Upper lobe of left lung (tissue), 6 donors: ENCODE measurements around the gene GNMT. TPM values are rescaled to one million over a fixed set of nuclear protein-coding genes. Genes with fewer than 3 reads are reported as not detected.
"Not testable (repeated sequence)": the region's sequence is repeated elsewhere in the genome, so short reads cannot be mapped to it uniquely, and the experiment has no call there.

Experiments
- ATAC-seq, 2 donors: fragments of 200-7000 bp; cut with Tn5 transposase; one replicate each; pipeline ENCODE4 v1.9.1; 2022; ENCODE audit warnings: mild to moderate bottlenecking in 2 of 2, moderate library complexity in 2 of 2; ENCODE audit not compliant: low FRiP score in 2 of 2
- DNase-seq, 2 donors: peaks; one replicate each; pipeline ENCODE4 v3.0.0-alpha.2; 2019 to 2020
- H3K27ac ChIP-seq, 4 donors: fragments of 200-600 bp; sonication (generic); one replicate each; pipeline ENCODE4 v1.5.1; 2016 to 2019
- H3K27me3 ChIP-seq, 4 donors: fragments of 200-600 bp; sonication (generic); one replicate each; pipeline ENCODE4 v1.5.1; 2017 to 2019
- H3K36me3 ChIP-seq, 4 donors: fragments of 200-600 bp; sonication (generic); one replicate each; pipeline ENCODE4 v1.5.1; 2016 to 2019
- H3K4me1 ChIP-seq, 4 donors: fragments of 200-600 bp; sonication (generic); one replicate each; pipeline ENCODE4 v1.5.1; 2018 to 2019
- H3K4me3 ChIP-seq, 4 donors: fragments of 200-600 bp; sonication (generic); one replicate each; pipeline ENCODE4 v1.5.1; 2017 to 2019; ENCODE audit warnings: mild to moderate bottlenecking in 2 of 4, moderate library complexity in 1 of 4
- H3K9me3 ChIP-seq, 4 donors: fragments of 200-600 bp; sonication (generic); one replicate each; pipeline ENCODE4 v1.5.1; 2018 to 2019
- EP300 ChIP-seq, 4 donors: sonication (generic); formaldehyde crosslinking; IDR thresholded peaks; one replicate each; pipeline ENCODE4 v1.5.1; 2017; ENCODE audit warnings: antibody characterized with exemption in 4 of 4, control low read depth in 2 of 4
- POLR2A ChIP-seq, 4 donors: fragments of 450-650 bp; IDR thresholded peaks; one replicate each; pipeline ENCODE4 v1.5.1; 2016 to 2017; ENCODE audit warnings: antibody characterized with exemption in 4 of 4, mild to moderate bottlenecking in 2 of 4
- POLR2AphosphoS5 ChIP-seq, 2 donors: sonication (generic); formaldehyde crosslinking; IDR thresholded peaks; one replicate each; pipeline ENCODE4 v1.5.1; 2017; ENCODE audit warnings: antibody characterized with exemption in 2 of 2
- WGBS, 2 donors: methylation state at CpG; one replicate each; pipeline ENCODE4 v1.1.5; 2017 to 2018; 5-methylcytosine and 5-hydroxymethylcytosine counted together
- total RNA-seq, 6 donors: library from RNA; depleted of rRNA in 4 of 6; stranded (reverse); fragments of >200 nt in 4 of 6; gene quantifications; one replicate each; pipeline versions ENCODE4 v1.1.0 to v1.2.1, GENCODE V29; 2016 to 2021
- TF ChIP-seq, protein P1 (sequence below), 6 experiments: fragments of 450-650 bp in 4 of 6; fragments of 200-600 bp in 2 of 6; sonication (generic) in 2 of 6; IDR thresholded peaks; one replicate each; pipeline ENCODE4 v1.5.1; 2016 to 2019; ENCODE audit warnings: antibody characterized with exemption in 6 of 6
- donor health status: DM: no; HTN: no; CAD: no; lungs with moderate emphysema.
- donor health status: DM: no; HTN: yes; CAD: no; lungs with severe emphysema.

The GNMT gene
- total RNA-seq, 6 donors from 2014 or later, result 1.9 to 10.5 (median 8.5) TPM; not detected in 1

DNA sequence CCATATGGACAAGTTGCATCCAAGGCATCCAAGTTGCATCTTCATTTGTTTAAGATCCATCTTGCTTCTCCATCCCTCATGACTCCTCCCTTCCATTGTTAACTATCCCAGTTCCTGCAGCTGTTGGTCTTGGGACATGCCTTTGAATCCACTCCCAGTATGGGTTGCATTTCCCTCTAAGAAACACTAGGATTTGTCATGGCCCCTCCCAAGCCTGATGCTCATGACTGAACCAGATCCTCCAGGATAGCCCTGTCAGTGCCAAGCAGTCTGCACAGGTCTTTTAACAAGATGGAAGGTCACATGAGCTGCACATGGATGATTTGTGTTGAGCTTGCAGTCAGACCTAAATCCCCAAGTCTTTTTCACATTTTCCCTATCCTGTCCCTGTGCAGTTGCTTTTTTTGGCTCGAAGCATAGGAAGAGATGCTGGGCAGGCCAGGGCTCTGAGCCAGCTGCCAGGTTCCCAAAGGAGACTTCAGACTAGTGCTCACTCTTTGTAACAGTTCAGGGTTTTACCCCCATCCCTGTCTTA is 28.0 kb downstream of the GNMT start:
- ATAC-seq, result no peak
- no peak overlapping the region for H3K27ac ChIP-seq
- DNase-seq, result no peak
- TF ChIP-seq EP300 (IDR thresholded peaks at IDR 0.05) (no peak), POLR2A (IDR thresholded peaks at IDR 0.05) (no peak), POLR2AphosphoS5 (IDR thresholded peaks at IDR 0.05) (no peak)
- peaks cover 3 to 19% (median 12%) of the 10 kb centered on the region in 4 donors for H3K36me3 ChIP-seq
- 69 to 75% methylated on average over 1 of the region's 1 CpG for WGBS, 2 donors
- no peaks in the 10 kb centered on the region for H3K9me3 ChIP-seq
- peaks cover 29 to 45% (median 41%) of the 10 kb centered on the region in 4 donors for H3K4me1 ChIP-seq
- no peaks in the 10 kb centered on the region for H3K27me3 ChIP-seq
- H3K4me3 ChIP-seq, result no peak overlapping the region

DNA sequence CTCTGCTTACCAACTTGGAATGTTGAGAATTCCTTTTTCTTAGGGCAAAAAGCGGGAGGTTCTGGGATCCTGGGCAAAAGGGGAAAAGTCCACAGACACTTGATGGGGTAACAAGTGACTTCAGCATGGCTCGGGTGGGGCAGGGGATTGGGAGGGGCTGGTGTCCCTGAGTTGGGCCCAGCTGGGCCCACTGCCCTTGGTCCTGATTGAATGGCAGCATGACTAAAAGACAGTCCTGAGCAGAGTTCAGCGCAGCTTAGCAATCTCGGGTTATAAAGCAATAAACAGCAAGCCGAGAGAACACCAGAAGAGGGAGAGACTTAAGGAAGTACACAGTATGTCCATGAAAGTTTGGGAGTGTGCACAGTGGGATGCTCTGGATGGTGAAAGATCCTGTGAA is 29.4 kb downstream of the GNMT start:
- ATAC-seq, result no peak
- TF ChIP-seq EP300 (IDR thresholded peaks at IDR 0.05), result no peak
- Histone ChIP-seq H3K36me3 (peaks cover 3 to 19% (median 12%) of the 10 kb centered on the region in 4 donors), H3K27ac (no peak overlapping the region), H3K27me3 (no peaks in the 10 kb centered on the region), H3K9me3 (no peaks in the 10 kb centered on the region), H3K4me1 (peaks cover 26 to 39% (median 37%) of the 10 kb centered on the region in 4 donors), H3K4me3 (no peak overlapping the region)
- DNase-seq, result no peak
- WGBS, 2 donors, result 91 to 94% methylated on average over 5 of the region's 5 CpGs

DNA sequence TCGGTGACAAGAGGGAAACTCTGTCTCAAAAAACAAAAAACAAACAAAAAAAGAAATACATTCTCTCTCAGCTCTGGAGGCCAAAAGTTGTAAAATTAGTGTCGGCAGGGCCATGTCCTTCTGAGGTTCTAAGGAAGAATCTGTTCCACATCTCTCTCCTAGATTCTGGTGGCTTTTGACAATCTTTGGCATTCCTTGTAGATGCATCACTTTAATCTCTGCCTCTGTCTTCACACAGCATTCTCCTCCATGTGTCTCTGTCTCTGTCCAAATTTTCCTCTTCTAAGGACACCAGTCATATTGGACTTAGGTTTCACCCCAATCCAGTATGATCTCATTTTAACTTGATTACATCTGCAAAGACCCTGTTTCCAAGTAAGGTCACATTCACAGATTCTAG is 32.9 kb downstream of the GNMT start:
- WGBS, 2 donors, result 91 to 97% methylated on average over 2 of the region's 2 CpGs
- no peak for TF ChIP-seq POLR2AphosphoS5 (IDR thresholded peaks at IDR 0.05)
- TF ChIP-seq POLR2A (IDR thresholded peaks at IDR 0.05), result no peak
- TF ChIP-seq, protein P1, sequence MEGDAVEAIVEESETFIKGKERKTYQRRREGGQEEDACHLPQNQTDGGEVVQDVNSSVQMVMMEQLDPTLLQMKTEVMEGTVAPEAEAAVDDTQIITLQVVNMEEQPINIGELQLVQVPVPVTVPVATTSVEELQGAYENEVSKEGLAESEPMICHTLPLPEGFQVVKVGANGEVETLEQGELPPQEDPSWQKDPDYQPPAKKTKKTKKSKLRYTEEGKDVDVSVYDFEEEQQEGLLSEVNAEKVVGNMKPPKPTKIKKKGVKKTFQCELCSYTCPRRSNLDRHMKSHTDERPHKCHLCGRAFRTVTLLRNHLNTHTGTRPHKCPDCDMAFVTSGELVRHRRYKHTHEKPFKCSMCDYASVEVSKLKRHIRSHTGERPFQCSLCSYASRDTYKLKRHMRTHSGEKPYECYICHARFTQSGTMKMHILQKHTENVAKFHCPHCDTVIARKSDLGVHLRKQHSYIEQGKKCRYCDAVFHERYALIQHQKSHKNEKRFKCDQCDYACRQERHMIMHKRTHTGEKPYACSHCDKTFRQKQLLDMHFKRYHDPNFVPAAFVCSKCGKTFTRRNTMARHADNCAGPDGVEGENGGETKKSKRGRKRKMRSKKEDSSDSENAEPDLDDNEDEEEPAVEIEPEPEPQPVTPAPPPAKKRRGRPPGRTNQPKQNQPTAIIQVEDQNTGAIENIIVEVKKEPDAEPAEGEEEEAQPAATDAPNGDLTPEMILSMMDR (IDR thresholded peaks at IDR 0.05), result no peak
- no peak for TF ChIP-seq EP300 (IDR thresholded peaks at IDR 0.05)
- peaks cover 0 to 4% (median 4%) of the 10 kb centered on the region in 4 donors for H3K4me1 ChIP-seq

DNA sequence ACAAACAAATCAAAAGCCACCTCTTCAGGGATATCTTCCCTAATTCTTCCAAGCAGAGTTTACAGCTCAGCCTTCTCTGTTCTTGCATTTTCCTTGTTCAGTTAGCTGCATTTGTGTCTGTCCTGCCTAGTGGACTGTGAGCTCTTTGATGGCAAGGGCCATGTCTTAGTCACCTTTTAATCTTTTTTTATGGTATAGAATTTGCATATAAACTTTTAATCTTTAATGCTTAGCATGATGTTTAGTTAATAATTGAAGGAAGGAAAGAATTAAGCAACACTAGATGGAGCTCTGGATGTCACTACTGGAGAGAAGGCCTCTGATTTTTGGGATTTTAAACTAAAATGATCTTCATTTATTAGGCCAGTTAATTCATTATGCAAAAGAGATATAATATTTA is 36.0 kb downstream of the GNMT start:
- ATAC-seq (no peak), DNase-seq (no peak)
- H3K9me3 ChIP-seq, result no peaks in the 10 kb centered on the region
- H3K27me3 ChIP-seq, result no peaks in the 10 kb centered on the region
- TF ChIP-seq POLR2AphosphoS5 (IDR thresholded peaks at IDR 0.05) (no peak), POLR2A (IDR thresholded peaks at IDR 0.05) (no peak), EP300 (IDR thresholded peaks at IDR 0.05) (no peak)
- TF ChIP-seq, protein P1 (IDR thresholded peaks at IDR 0.05), result no peak
- H3K27ac ChIP-seq, result no peak overlapping the region
- peaks cover 0 to 7% (median 4%) of the 10 kb centered on the region in 4 donors for H3K36me3 ChIP-seq
- no peaks in the 10 kb centered on the region for H3K4me1 ChIP-seq
- H3K4me3 ChIP-seq, result no peak overlapping the region

More for the DNA sequence above, 32.9 kb downstream of the GNMT start:
- peaks cover 3 to 19% (median 12%) of the 10 kb centered on the region in 4 donors for H3K36me3 ChIP-seq
- ATAC-seq (no peak), DNase-seq (no peak)
- H3K27ac ChIP-seq, result no peak overlapping the region
- no peaks in the 10 kb centered on the region for H3K9me3 ChIP-seq
- no peaks in the 10 kb centered on the region for H3K27me3 ChIP-seq
- no peak overlapping the region for H3K4me3 ChIP-seq

DNA sequence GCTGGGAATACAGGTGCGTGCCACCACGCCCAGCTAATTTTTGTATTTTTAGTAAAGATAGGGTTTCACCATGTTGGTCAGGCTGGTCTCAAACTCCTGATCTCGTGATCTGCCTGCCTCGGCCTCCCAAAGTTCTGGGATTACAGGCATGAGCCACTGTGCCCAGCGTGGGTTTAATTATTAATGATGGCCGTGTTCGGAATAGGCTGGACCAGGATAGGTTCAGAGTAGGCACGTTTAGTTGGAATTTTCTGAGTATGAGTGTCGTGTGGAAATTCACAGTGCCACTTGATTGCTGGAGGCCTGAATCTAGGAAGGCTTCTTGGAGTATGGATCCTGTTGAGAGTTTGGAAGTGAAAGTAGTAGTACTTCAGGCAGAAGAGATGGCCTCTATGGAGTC is 37.7 kb downstream of the GNMT start:
- not testable (repeated sequence) for H3K36me3 ChIP-seq, H3K27ac ChIP-seq, H3K4me1 ChIP-seq, H3K4me3 ChIP-seq, ATAC-seq, H3K9me3 ChIP-seq, H3K27me3 ChIP-seq, DNase-seq
- WGBS, 2 donors, result 96% methylated on average over 8 to 9 of the region's 9 CpGs

DNA sequence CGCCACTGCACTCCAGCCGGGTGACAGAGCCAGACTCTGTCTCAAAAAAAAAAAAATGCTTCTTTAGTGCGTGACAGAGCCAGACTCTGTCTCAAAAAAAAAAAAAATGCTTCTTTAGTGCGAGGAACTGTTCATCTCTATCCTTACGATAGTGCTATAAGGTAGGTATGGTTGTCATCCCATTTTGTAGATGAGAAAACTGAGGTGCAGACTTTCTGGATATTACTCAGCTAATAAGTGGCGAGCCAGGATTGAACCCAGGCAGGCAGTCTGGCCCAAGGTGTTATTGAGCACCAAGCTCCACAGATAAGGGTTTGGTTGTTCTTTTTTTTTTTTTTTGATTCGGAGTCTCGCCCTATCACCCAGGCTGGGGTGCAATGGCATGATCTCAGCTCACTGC is 41.3 kb downstream of the GNMT start:
- no peaks in the 10 kb centered on the region for H3K27me3 ChIP-seq
- no peak overlapping the region for H3K27ac ChIP-seq
- no peak overlapping the region for H3K4me3 ChIP-seq
- H3K4me1 ChIP-seq, result no peaks in the 10 kb centered on the region
- DNase-seq (no peak), ATAC-seq (no peak)
- H3K36me3 ChIP-seq, result peaks cover 1 to 17% (median 12%) of the 10 kb centered on the region in 4 donors
- H3K9me3 ChIP-seq, result no peaks in the 10 kb centered on the region
- WGBS, 2 donors, result 95 to 96% methylated on average over 8 of the region's 8 CpGs
- TF ChIP-seq, protein P1 (IDR thresholded peaks at IDR 0.05), result no peak
